Measurements from ENCODE around the gene ZDHHC22. TPM values are rescaled to one million over a fixed set of nuclear protein-coding genes. Genes with fewer than 3 reads are reported as not detected.

The ZDHHC22 gene
- polyA plus RNA-seq, 3 donors = not detected

GRCh38 chr14:77172916-77173315 is 31.3 kb upstream of the ZDHHC22 start:
- Histone ChIP-seq H2AFZ (ENCODE audit: insufficient read depth, low read depth, low read length, poor library complexity, severe bottlenecking) (no peak overlapping the region), H3K9ac (ENCODE audit: insufficient read depth, low read length, poor library complexity, severe bottlenecking) (no peak overlapping the region), H3K27ac (ENCODE audit: low read depth in 1 of 2, low read length in 2 of 2) (no peak overlapping the region), H3K9me3 (replicated peaks in 1 of 2; ENCODE audit: control insufficient read depth in 1 of 2, insufficient read depth in 1 of 2, low read length in 2 of 2) (peaks cover 4 to 12% of the 10 kb centered on the region in 2 donors), H3K79me2 (ENCODE audit: insufficient read depth, low read length) (no peaks in the 10 kb centered on the region), H4K20me1 (ENCODE audit: insufficient read depth, low read length) (no peaks in the 10 kb centered on the region), H3K27me3 (ENCODE audit: control insufficient read depth in 2 of 2, insufficient read depth in 2 of 2, low read length in 2 of 2) (no peaks in the 10 kb centered on the region), H3K4me2 (replicated peaks; ENCODE audit: extremely low read depth, low read length, poor library complexity, severe bottlenecking) (no peak overlapping the region), H3K4me1 (ENCODE audit: control insufficient read depth in 1 of 2, insufficient read depth in 2 of 2, low read length in 2 of 2) (peaks cover 0 to 2% of the 10 kb centered on the region in 2 donors), H3K36me3 (replicated peaks in 1 of 2; ENCODE audit: control insufficient read depth in 1 of 2, insufficient read depth in 2 of 2, low read length in 2 of 2) (no peaks in the 10 kb centered on the region), H3K4me3 (replicated peaks in 1 of 3; ENCODE audit: low read depth in 2 of 3, low read length in 3 of 3) (no peak overlapping the region)
- peaks cover 4% of the 10 kb centered on the region for H3K4me1 Mint-ChIP-seq
- TF ChIP-seq CTCF (IDR thresholded peaks at IDR 0.05) = no peak
- H3K27me3 Mint-ChIP-seq (ENCODE audit: low read depth in 3 of 3) = peaks cover 8 to 11% (median 9%) of the 10 kb centered on the region in 3 donors
- 87% methylated on average over 5 of the region's 5 CpGs for WGBS (ENCODE audit: insufficient coverage)
- no peaks in the 10 kb centered on the region for H3K36me3 Mint-ChIP-seq
- no peak overlapping the region for H3K27ac Mint-ChIP-seq
- peaks cover 7 to 19% (median 16%) of the 10 kb centered on the region in 7 donors for H3K9me3 Mint-ChIP-seq
- DNase-seq = no peak
- intact Hi-C loops (cut with micrococcal nuclease) = no loop called here
- H3K4me3 Mint-ChIP-seq = no peak overlapping the region

GRCh38 chr14:77170045-77170444 is 28.5 kb upstream of the ZDHHC22 start:
- Histone ChIP-seq H3K27me3 (ENCODE audit: control insufficient read depth in 2 of 2, insufficient read depth in 2 of 2, low read length in 2 of 2) (no peaks in the 10 kb centered on the region), H3K9me3 (replicated peaks in 1 of 2; ENCODE audit: control insufficient read depth in 1 of 2, insufficient read depth in 1 of 2, low read length in 2 of 2) (peaks cover 4 to 12% of the 10 kb centered on the region in 2 donors), H3K9ac (ENCODE audit: insufficient read depth, low read length, poor library complexity, severe bottlenecking) (no peak overlapping the region), H3K4me2 (replicated peaks; ENCODE audit: extremely low read depth, low read length, poor library complexity, severe bottlenecking) (no peak overlapping the region), H3K27ac (ENCODE audit: low read depth in 1 of 2, low read length in 2 of 2) (no peak overlapping the region), H4K20me1 (ENCODE audit: insufficient read depth, low read length) (no peaks in the 10 kb centered on the region), H3K36me3 (replicated peaks in 1 of 2; ENCODE audit: control insufficient read depth in 1 of 2, insufficient read depth in 2 of 2, low read length in 2 of 2) (no peaks in the 10 kb centered on the region), H2AFZ (ENCODE audit: insufficient read depth, low read depth, low read length, poor library complexity, severe bottlenecking) (no peak overlapping the region), H3K4me1 (ENCODE audit: control insufficient read depth in 1 of 2, insufficient read depth in 2 of 2, low read length in 2 of 2) (no peaks in the 10 kb centered on the region), H3K79me2 (ENCODE audit: insufficient read depth, low read length) (no peaks in the 10 kb centered on the region), H3K4me3 (replicated peaks in 1 of 3; ENCODE audit: low read depth in 2 of 3, low read length in 3 of 3) (no peak overlapping the region)
- no peak for TF ChIP-seq CTCF (IDR thresholded peaks at IDR 0.05)
- no peaks in the 10 kb centered on the region for H3K4me1 Mint-ChIP-seq
- intact Hi-C loops (cut with micrococcal nuclease) = no loop called here
- no peaks in the 10 kb centered on the region for H3K36me3 Mint-ChIP-seq
- H3K4me3 Mint-ChIP-seq = no peak overlapping the region
- H3K27me3 Mint-ChIP-seq (ENCODE audit: low read depth in 3 of 3) = peaks cover 11 to 14% (median 12%) of the 10 kb centered on the region in 3 donors
- DNase-seq = no peak
- peaks cover 7 to 19% (median 16%) of the 10 kb centered on the region in 7 donors for H3K9me3 Mint-ChIP-seq
- H3K27ac Mint-ChIP-seq = no peak overlapping the region
- WGBS (ENCODE audit: insufficient coverage) = no CpG with 5 or more reads among the region's 3 CpGs

Measured in CD14-positive monocyte (primary cell).